Measurements from ENCODE around the gene TMEM240.

Gene TMEM240

DNA sequence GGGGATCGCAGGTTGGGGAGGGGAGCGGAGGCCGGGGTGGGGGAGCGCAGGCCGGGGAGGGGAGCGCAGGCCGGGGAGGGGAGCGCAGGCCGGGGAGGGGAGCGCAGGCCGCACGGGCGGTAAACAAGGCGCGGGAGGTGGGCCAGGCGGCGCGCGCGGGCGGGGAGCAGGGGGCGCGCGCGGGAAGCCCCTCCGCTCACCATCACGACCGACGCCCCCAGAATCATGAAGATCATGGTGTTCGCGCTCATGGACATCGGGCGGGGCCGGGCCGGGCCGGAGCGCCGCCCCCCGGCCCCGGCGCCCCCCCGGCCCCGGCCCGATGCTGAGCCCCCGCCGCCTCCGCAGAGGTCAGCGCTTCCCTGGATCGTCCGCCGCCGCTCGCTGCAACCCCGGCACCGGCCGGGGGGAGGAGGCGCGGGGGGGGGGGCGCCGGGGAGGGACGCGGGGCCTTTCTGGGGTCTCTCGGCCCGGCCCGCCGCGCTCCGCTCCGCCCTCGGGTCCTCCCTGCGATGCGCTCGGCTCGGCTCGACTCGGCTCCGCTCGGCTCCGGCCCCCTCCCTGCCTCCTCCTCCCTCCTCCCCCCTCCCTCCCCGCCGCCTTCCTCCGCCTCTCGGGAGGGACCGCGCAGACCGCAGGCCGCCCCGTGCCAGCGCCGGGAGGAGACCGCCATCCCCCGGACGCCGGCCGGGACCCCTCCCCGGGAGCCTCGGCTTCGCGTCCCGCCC, at the start of gene TMEM240:
Gene TMEM240 (minus strand): TSS at position 535 of the 728 bp plus-strand sequence. CDS start 278 bp downstream, at position 257.
- in situ Hi-C loops (cut with HindIII; ENCODE audit: low sequenced_read_pairs), result no loop called here

DNA sequence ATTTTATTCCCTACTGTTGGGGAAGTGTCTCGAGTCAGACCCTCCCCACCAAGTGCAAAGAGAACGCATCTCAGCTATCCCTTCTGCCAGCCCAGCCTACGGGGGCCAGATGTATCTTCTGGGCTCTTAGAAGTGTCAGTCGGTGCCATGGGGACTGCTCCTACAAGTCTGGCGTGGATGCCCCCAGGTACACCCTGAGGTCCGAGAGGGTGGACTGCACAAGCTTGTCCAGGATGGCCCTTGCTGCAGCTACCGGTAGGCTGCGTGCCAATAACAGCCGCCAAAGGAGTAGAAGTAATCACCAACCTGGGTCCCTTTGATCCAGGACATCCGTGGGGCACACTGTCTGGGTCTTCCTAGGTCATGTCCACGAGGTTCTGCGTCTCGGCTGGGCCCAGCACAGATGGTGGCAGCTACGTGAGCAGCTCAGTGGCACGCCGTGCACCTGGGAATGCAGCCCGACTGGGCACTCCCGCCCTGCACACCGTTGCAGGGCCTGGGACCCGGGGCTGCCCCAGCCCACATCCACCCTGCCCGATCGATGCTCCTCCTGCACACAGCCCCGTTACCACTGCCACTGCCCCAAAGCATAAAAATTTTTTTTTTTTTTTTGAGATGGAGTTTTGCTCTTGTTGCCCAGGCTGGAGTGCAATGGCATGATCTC, 43.1 kb upstream of the TMEM240 start:
- in situ Hi-C loops (cut with HindIII; ENCODE audit: low sequenced_read_pairs), result loop anchor here (10.0 kb wide), 1 partner anchor 241 kb away; no protein-coding TSS in a partner anchor

- in situ Hi-C loops (cut with HindIII; ENCODE audit: low sequenced_read_pairs), result loop anchor here (10.0 kb wide), 1 partner anchor 242 kb away; no protein-coding TSS in a partner anchor
Measured at GRCh38 chr1:1582585-1583346, 42.3 kb upstream of the TMEM240 start.

DNA sequence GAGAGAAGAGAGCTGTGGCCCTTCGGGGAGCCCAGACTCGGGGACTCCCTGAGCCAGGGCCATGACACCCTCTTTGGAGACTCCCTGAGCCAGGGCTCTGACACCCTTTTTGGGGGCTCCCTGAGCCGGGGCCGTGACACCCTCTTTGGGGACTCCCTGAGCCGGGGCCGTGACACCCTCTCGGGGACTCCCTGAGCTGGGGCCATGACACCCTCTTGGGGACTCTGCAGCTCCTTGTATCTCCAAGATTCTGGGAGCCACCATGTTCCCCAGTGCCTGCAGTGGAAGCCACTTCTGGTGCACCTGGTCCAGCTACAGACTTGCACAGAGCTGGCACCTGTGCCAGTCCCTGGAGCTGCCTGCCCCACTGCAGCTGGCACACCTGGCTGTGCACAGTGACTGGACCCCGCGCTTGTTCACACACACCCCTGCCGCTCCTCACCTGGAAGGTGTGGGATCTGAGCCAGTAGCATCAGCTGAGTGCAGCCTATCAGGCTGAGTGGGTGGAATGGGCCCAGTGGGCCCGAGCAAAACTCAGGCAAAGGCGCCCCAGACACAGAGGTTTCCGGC, 38.0 kb upstream of the TMEM240 start:
- in situ Hi-C loops (cut with HindIII; ENCODE audit: low sequenced_read_pairs), result no loop called here

GRCh38 chr1:1577367-1578011, 37.1 kb upstream of the TMEM240 start:
- in situ Hi-C loops (cut with HindIII; ENCODE audit: low sequenced_read_pairs), result no loop called here

- in situ Hi-C loops (cut with HindIII; ENCODE audit: low sequenced_read_pairs), result no loop called here
Measured at GRCh38 chr1:1574721-1575537, 34.5 kb upstream of the TMEM240 start, which contains the start of gene SSU72. Gene SSU72, minus strand, starts transcription at chr1:1574863. Its CDS starts 306 bp downstream, at chr1:1574557.

GRCh38 chr1:1573843-1574720, 33.7 kb upstream of the TMEM240 start:
- in situ Hi-C loops (cut with HindIII; ENCODE audit: low sequenced_read_pairs), result no loop called here

DNA sequence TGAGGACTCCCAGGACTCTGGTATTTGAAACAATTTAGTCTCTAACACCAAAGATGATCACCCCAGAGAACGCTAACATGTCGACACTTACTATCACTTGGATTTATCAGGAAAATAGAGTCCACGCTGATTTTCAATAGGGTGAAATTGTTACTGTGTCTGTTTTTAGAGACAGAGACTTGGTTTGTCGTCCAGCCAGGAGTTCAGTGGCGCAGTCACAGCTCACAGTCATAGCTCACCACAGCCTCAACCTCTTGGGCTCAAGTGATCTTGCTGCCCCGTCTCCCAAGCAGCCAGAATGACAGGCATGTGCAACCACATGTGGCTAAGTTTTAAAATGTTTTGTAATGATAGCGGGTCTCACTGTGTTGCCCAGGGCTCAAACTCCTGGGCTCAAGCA, 28.9 kb upstream of the TMEM240 start:
- in situ Hi-C loops (cut with HindIII; ENCODE audit: low sequenced_read_pairs), result no loop called here

DNA sequence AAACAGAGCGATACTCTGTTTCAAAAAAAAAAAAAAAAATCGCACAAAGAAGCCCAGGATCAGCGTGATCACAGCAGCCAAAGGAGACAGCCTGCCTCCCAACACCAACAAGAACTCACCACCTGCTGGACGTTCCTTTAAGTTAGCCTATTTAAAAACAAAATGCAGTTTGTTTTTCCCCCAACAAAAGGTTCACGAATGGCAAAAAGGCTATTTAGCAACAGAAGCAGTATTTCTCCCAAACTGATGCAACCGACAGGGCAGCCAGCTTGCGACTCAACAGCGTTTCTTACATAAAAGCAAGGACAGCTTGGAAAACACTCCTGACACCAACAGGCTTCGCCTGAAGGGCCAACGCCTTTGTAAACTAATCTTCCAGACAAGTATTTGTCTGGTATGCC, 27.5 kb upstream of the TMEM240 start:
- in situ Hi-C loops (cut with HindIII; ENCODE audit: low sequenced_read_pairs), result no loop called here

GRCh38 chr1:1567152-1567875, 26.9 kb upstream of the TMEM240 start:
- in situ Hi-C loops (cut with HindIII; ENCODE audit: low sequenced_read_pairs), result no loop called here

- in situ Hi-C loops (cut with HindIII; ENCODE audit: low sequenced_read_pairs), result no loop called here
Measured at GRCh38 chr1:1565340-1565739, 24.9 kb upstream of the TMEM240 start.

- in situ Hi-C loops (cut with HindIII; ENCODE audit: low sequenced_read_pairs), result loop anchor here (5.0 kb wide), 1 partner anchor 53 kb away; the partner anchor contains the start of gene MIB2
Measured at GRCh38 chr1:1564268-1564667, 23.8 kb upstream of the TMEM240 start.

DNA sequence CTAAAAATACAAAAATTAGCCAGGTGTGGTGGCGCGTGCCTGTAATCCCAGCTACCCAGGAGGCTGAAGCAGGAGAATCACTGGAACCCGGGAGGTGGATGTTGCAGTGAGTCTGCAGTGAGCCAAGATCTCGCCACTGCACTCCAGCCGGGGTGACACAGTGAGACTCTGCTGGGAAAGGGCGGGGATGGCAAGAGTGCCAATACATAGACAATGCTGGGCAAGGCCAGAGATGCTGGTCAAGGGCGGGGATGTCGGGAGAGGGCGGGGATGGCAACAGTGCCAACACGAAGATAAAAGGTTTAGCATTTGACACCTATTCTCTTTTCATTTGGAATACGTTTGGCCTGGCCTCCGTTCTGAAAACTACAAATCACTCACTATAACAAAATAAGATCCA, 23.3 kb upstream of the TMEM240 start:
- in situ Hi-C loops (cut with HindIII; ENCODE audit: low sequenced_read_pairs), result loop anchor here (5.0 kb wide), 1 partner anchor 54 kb away; the partner anchor contains the start of gene MIB2

GRCh38 chr1:1562556-1563195, 22.3 kb upstream of the TMEM240 start:
- in situ Hi-C loops (cut with HindIII; ENCODE audit: low sequenced_read_pairs), result loop anchor here (5.0 kb wide), 1 partner anchor 55 kb away; the partner anchor contains the start of gene MIB2

DNA sequence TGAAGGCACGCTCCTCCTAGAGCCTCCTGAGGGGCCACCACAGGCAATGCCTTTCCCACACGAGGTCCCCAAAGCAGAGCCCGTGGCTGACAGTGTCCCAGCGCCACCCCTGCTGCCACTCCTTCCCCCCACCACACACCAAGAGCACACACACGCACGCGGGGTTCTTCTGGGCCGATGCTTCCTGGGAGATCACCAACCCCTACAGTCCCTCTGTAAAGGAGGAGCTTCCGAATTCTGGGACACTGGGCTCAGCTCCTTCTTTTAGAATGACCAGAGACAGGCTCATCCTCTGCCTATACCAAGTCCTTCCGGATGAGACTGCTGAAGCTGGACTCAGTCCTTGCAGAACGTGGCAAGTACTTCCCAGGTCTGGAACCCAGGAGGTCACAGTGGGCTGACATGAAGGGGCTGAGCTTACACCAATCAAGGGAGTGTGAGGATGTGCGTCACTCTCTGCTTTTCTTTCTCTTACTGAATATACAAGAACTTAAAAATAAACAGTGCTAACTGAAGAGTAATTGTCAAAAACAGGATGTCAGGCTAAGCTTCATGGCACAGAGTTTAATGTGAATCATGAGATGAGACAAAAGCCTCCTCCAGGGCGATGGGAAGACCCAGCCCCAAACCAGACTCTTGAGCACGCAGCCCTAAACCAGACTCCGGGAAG, 21.5 kb upstream of the TMEM240 start:
- in situ Hi-C loops (cut with HindIII; ENCODE audit: low sequenced_read_pairs), result loop anchor here (5.0 kb wide), 1 partner anchor 55 kb away; the partner anchor contains the start of gene MIB2

- in situ Hi-C loops (cut with HindIII; ENCODE audit: low sequenced_read_pairs), result loop anchor here (5.0 kb wide), 1 partner anchor 57 kb away; the partner anchor contains the start of gene MIB2
Measured at GRCh38 chr1:1560178-1560577, 19.8 kb upstream of the TMEM240 start.

DNA sequence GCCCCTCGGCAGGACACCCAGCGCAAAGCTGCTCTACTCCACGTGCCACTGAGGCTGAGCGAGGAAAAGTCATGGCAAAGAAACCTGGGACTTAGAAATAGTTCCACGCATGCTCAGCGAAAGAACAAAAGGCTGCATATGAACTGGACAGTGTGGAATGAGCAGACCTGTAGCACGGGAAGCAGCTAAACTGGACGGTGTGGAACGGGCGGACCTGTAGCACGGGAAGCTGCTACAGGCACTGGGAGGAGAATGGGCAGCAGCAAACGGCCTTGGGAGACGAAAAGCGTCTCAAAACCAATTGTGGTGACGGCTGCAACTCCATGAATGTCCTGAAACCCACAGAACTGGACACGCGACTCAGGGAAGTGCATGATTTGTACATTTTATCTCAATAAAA, 18.6 kb upstream of the TMEM240 start:
- in situ Hi-C loops (cut with HindIII; ENCODE audit: low sequenced_read_pairs), result loop anchor here (10.0 kb wide), 1 partner anchor 184 kb away; the partner anchor contains the start of gene AURKAIP1

Measured in endothelial cell of hepatic sinusoid (primary cell).